RPMI8226 (cell line): ENCODE measurements around the gene HYLS1.
A peak's percentile ranks its signal among the peaks of the same experiment; 100 is the strongest.

Experiments used
- DNase-seq: peaks from one replicate; pipeline ENCODE4 v3.0.0-alpha.2; 2015

HYLS1 gene

GRCh38 chr11:125935056-125935455, 47.6 kb downstream of the HYLS1 start:
- no peak for DNase-seq

DNA sequence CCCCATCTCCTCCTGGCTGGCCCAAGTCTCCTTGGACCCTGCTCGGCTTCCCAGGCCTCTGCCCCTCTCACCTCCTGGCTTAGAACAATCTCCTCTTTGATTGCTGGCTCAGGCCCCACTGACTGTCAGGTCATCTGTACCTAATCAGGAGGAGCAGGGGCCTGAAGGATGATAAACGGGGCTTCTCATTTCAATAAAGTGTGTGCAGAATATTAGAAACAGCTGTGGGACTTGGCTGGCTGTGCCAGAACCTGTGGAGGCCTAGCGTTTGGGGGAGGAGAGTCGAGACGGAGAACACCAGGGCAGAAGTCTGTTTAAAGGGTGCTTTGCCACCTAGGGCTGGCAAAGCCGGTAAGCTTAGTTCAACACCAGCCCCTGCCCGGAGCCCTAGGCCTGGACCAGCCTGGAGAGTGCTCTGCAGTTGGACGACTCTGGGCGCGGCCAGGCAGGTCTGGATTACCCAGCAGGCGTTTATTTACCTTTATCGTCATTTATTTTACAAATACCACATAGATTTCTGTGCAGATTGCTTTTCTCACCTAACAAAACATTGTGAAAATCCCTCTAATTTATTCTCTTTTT, 48.2 kb downstream of the HYLS1 start:
- DNase-seq: no peak

- DNase-seq: no peak
Observed at GRCh38 chr11:125938418-125938817, 51.0 kb downstream of the HYLS1 start.

GRCh38 chr11:125939081-125939521, 51.6 kb downstream of the HYLS1 start:
- no peak for DNase-seq

- no peak for DNase-seq
Observed at GRCh38 chr11:125940145-125940544, 52.7 kb downstream of the HYLS1 start.

GRCh38 chr11:125941267-125941618, 53.8 kb downstream of the HYLS1 start:
- no peak for DNase-seq

- peak; percentile 48 for DNase-seq
Observed at GRCh38 chr11:125941619-125942611, 54.4 kb downstream of the HYLS1 start.

- DNase-seq: no peak
Observed at GRCh38 chr11:125942771-125943428, 55.4 kb downstream of the HYLS1 start.

- no peak for DNase-seq
Observed at GRCh38 chr11:125943661-125944349, 56.3 kb downstream of the HYLS1 start.

DNA sequence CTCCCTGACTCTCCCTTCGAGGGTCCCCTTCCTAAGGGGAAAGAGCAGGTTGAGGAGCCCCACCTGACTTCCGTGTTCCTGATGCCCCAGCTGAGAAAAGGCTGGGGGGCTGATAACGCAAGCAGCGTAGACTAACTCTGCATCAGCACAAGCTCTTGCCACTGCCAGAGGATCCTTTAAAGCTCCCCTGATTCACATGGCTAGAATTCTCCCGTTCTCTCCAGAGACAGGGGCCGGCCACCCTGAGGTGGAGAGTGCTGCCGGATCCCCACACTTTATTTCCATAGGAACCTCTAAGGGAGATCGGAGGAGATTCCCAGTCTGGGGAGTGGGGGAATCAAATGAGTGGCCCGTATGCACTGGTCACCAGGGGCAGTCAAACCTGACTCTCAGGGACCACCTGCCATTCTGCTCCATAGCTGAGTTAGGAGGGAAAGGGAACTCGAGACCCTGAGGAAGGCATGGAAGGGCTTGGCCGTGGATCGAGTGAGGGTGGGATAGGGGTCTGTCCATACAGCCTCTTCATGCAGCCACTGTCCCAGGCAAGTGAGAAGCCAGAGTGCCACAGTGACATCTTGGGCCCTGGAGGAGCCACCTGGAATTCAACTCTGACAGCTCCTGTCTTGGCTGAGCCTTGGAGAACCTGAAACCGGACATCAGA, 57.0 kb downstream of the HYLS1 start:
- no peak for DNase-seq

DNA sequence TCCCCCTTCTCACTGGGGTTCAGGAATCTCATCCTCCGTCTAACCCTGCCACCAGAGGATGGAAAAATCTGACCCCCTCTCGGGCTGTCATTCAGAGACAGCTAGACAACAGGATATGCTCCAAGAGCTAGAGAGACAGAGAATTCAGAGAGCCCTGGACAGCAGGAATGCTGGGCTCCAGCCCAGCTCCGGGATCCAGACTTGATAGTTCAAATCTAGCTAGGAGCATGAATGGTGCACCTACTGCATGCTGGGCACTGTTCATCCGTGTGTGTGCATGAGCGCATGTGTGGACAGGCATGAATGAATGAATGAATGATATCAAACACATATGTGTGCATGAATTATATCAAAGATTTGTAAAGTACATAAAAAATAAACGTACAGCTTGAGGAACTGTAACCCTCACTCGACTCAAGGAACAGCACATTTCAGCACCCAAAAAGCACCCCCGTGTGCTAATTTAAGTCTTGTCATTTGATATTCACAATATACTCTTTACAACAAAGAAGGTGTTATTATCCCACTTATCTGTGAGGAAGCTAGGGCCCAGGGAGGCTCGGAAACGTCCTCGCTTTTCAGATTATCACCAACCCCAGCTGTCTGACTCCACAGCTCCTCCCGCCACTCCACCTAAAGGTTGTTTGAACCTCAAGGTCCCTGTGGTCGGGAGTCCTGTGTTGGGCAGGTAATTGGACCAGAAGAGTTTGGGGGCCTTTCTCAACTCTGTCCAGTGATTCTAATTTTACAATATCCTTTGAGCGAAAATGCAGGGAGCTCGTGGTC, 57.7 kb downstream of the HYLS1 start:
- DNase-seq: no peak

- DNase-seq: no peak
Observed at GRCh38 chr11:125945797-125946520, 58.5 kb downstream of the HYLS1 start, which contains the start of gene VSIG10L2. Gene VSIG10L2 (plus strand): TSS chr11:125946044. CDS start chr11:125946056, 12 bp downstream.

- no peak for DNase-seq
Observed at GRCh38 chr11:125946712-125947418, 59.4 kb downstream of the HYLS1 start.

DNA sequence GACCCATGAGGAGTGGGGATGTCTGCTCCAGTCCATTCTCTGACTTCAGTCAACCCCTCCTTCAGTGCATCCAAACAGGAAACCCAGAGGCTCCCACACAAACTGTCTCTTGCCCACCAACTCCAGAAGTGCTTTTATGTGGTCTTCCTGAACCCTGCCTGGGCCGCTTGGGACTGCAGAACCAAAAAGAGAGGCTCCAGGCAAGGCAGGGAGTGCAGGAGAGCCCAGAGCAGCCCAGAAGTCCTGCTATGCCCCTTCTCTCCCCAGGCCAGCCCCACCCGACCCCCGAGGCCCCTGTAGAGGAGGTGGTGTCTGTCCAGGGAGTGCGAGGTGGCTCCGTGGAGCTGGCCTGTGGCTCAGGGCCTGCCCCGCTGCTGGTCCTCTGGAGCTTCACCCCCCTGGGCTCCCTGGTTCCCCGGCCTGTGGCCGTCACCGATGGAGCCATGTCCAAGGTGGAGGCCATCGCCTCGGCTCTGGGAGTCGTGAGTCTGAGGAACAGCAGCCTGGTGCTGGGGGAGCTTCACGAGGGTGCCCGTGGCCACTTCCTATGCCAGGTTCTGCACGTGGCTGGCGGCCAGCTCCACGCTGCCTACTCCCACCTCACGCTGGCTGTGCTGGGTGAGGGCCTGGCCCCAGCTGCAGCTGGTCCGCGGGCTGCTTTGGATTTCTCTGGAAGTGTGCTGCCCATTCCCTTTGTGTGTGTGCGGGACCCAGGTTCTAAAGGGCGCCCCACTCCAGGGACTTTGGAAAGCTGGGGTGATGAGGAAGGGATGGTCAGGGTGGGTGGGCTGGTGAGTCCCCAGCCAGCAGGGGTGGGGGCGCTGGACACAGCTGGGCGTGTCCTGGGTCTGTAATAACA, 60.2 kb downstream of the HYLS1 start:
- DNase-seq: no peak

DNA sequence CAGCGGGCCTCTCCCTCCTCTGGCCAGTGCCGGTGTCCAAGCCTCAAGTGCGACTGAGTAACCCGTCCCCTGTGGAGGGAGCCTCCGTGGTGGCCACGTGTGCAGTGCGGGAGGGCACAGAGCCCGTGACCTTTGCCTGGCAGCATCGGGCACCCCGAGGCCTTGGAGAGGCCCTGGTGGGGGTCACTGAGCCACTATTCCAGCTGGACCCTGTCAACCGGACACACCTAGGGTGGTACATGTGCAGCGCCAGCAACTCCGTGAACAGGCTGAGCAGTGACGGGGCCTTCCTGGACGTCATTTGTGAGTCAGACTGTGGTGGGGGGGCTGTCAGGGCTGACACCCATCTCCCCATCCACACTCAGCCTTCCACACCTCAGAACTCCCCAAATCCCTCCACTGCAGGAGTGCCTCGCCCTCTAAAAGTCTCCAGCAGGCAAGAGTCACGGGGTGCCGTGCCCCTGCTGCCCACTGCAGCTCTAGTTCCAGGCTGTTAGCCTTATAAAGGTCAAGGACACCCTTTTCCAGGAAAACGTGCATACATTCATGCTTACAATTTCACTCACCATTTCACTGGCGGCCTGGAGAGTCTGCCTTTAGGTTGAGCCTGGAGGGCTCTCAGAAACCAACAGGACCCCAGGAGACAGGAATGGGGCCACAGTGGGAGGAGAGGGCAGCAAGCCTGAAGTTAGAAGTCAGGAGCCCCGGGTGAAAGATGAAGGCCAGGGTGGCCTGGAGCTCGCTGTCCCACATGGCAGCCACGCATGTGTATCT, 61.0 kb downstream of the HYLS1 start:
- no peak for DNase-seq

- DNase-seq: no peak
Observed at GRCh38 chr11:125949271-125950177, 62.1 kb downstream of the HYLS1 start.

- no peak for DNase-seq
Observed at GRCh38 chr11:125950178-125950490, 62.7 kb downstream of the HYLS1 start.
